IMR-90 (cell line): ENCODE measurements around the gene SLC39A11. TPM values are rescaled to one million over a fixed set of nuclear protein-coding genes. Genes with fewer than 3 reads are reported as not detected.

ENCODE experiments used
- ATAC-seq: fragments of 200-7000 bp; cut with Tn5 transposase; 2 replicates; pipeline ENCODE4 v1.9.1; 2020; ENCODE audit warnings: low read depth, mild to moderate bottlenecking, moderate library complexity
- BruUV-seq: library from RNA; stranded (reverse); fragments of 400-500 nt; replicated peaks from 2 replicates; lab custom pipeline; 2021; lab: Mats Ljungman, UMichigan
- CTCF ChIA-PET: fragments of 300-600 bp; formaldehyde crosslinking; extraction: SDS; loops from one replicate; lab custom pipeline; 2021; ENCODE audit warnings: antibody characterized with exemption; lab: Yijun Ruan, JAX
- POLR2A ChIA-PET: fragments of 300-600 bp; sonication (Branson Sonifier 250); formaldehyde crosslinking; loops from one replicate; lab custom pipeline; 2022; ENCODE audit warnings: antibody characterized with exemption; ENCODE audit not compliant: unreplicated experiment; lab: Charles Lee
- DNase-seq: peaks from one replicate; pipeline ENCODE4 v3.0.0; 2013
- H2AFZ ChIP-seq: replicated peaks from 2 replicates; pipeline ENCODE3; 2013; ENCODE audit warnings: low read length, mild to moderate bottlenecking; ENCODE audit not compliant: poor library complexity
- H2AK5ac ChIP-seq: 2 replicates; pipeline ENCODE4 v1.6.1; 2013; ENCODE audit warnings: low read depth, low read length, inconsistent platforms
- H2AK9ac ChIP-seq: replicated peaks from 2 replicates; pipeline ENCODE3; 2013; ENCODE audit warnings: mild to moderate bottlenecking, low read depth, low read length, moderate library complexity; ENCODE audit not compliant: poor library complexity
- H2BK120ac ChIP-seq: 2 replicates; pipeline ENCODE4 v1.6.1; 2013; ENCODE audit warnings: low read depth, low read length, inconsistent platforms
- H2BK15ac ChIP-seq: 3 replicates; pipeline ENCODE4 v1.6.1; 2013; ENCODE audit warnings: low read depth, low read length, inconsistent platforms
- H2BK20ac ChIP-seq: 2 replicates; pipeline ENCODE4 v1.6.1; 2013; ENCODE audit warnings: low read depth, mild to moderate bottlenecking, inconsistent platforms, low read length, moderate library complexity
- H2BK5ac ChIP-seq: 2 replicates; pipeline ENCODE4 v1.6.1; 2013; ENCODE audit warnings: mild to moderate bottlenecking, low read depth, low read length, inconsistent platforms; ENCODE audit not compliant: poor library complexity, severe bottlenecking
- H3K14ac ChIP-seq: replicated peaks from 2 replicates; pipeline ENCODE4 v1.6.1; 2013; ENCODE audit warnings: low read depth, low read length, inconsistent platforms
- H3K18ac ChIP-seq: 2 replicates; pipeline ENCODE4 v1.6.1; 2013; ENCODE audit warnings: low read depth, low read length, control low read depth
- H3K23ac ChIP-seq: 2 replicates; pipeline ENCODE4 v1.6.1; 2013; ENCODE audit warnings: low read depth, low read length, inconsistent platforms
- H3K27ac ChIP-seq: 2 replicates; pipeline ENCODE4 v1.5.1; 2013; ENCODE audit warnings: mild to moderate bottlenecking, control low read depth, low read length; ENCODE audit not compliant: insufficient read depth
- H3K27me3 ChIP-seq: 2 replicates; pipeline ENCODE4 v1.6.1; 2013; ENCODE audit warnings: low read length; ENCODE audit not compliant: control insufficient read depth, insufficient read depth
- H3K36me3 ChIP-seq: 2 replicates; pipeline ENCODE4 v1.6.1; 2013; ENCODE audit warnings: low read length, mixed read lengths; ENCODE audit not compliant: control insufficient read depth, insufficient read depth
- H3K4ac ChIP-seq: 2 replicates; pipeline ENCODE4 v1.6.1; 2013; ENCODE audit warnings: low read depth, low read length, inconsistent platforms
- H3K4me1 ChIP-seq: 2 replicates; pipeline ENCODE4 v1.6.1; 2013; ENCODE audit warnings: low read length, mixed read lengths; ENCODE audit not compliant: control insufficient read depth, insufficient read depth
- H3K4me2 ChIP-seq: 2 replicates; pipeline ENCODE4 v1.6.1; 2013; ENCODE audit warnings: low read depth, mild to moderate bottlenecking, control low read depth, low read length, moderate library complexity
- H3K4me3 ChIP-seq: 2 replicates; pipeline ENCODE4 v1.5.1; 2013; ENCODE audit warnings: low read depth, mild to moderate bottlenecking, control low read depth, low read length, moderate library complexity; ENCODE audit not compliant: insufficient read depth
- H3K56ac ChIP-seq: 2 replicates; pipeline ENCODE4 v1.6.1; 2013; ENCODE audit warnings: low read length, inconsistent platforms; ENCODE audit not compliant: insufficient read depth; ENCODE audit errors: extremely low read depth
- H3K79me1 ChIP-seq, 2 experiments: 2 replicates each; pipeline ENCODE4 v1.6.1; 2013; ENCODE audit warnings: low read length in 2 of 2, inconsistent platforms in 1 of 2, low read depth in 1 of 2
- H3K9ac ChIP-seq: 2 replicates; pipeline ENCODE4 v1.6.1; 2013; ENCODE audit warnings: low read depth, low read length, control low read depth
- H3K9me1 ChIP-seq: 2 replicates; pipeline ENCODE4 v1.6.1; 2013; ENCODE audit warnings: low read length, inconsistent platforms; ENCODE audit not compliant: insufficient read depth
- H3K9me3 ChIP-seq: 2 replicates; pipeline ENCODE4 v1.6.1; 2013; ENCODE audit warnings: low read length; ENCODE audit not compliant: control insufficient read depth, insufficient read depth
- H4K20me1 ChIP-seq: 2 replicates; pipeline ENCODE4 v1.6.1; 2013; ENCODE audit warnings: low read length, inconsistent platforms; ENCODE audit not compliant: insufficient read depth
- H4K5ac ChIP-seq: 2 replicates; pipeline ENCODE4 v1.6.1; 2013; ENCODE audit warnings: mild to moderate bottlenecking, low read depth, low read length, control low read depth
- H4K8ac ChIP-seq, 2 experiments: 2 replicates each; pipeline ENCODE4 v1.6.1; 2013; ENCODE audit warnings: low read depth in 2 of 2, low read length in 2 of 2, control low read depth in 1 of 2, inconsistent platforms in 1 of 2
- H4K91ac ChIP-seq: 2 replicates; pipeline ENCODE4 v1.6.1; 2013; ENCODE audit warnings: low read depth, low read length, inconsistent platforms; ENCODE audit not compliant: insufficient read depth
- BHLHE40 ChIP-seq: fragments of 150-350 bp; IDR thresholded peaks from 2 replicates; pipeline ENCODE4 v1.6.1; 2016; ENCODE audit warnings: mild to moderate bottlenecking, low read depth, low read length
- FOS ChIP-seq: fragments of 150-350 bp; IDR thresholded peaks from 2 replicates; pipeline ENCODE4 v1.6.1; 2016; ENCODE audit warnings: low read depth, low read length
- WGBS, 2 experiments: methylation state at CpG; one replicate each; pipeline versions ENCODE4 v1.1.5 to v1.1.7; 2013; ENCODE audit warnings: missing lambda C conversion rate in 2 of 2; ENCODE audit not compliant: insufficient read length in 1 of 2; ENCODE audit errors: extremely low coverage in 2 of 2; 5-methylcytosine and 5-hydroxymethylcytosine counted together
- dilution Hi-C: fragments of 300-500 bp; cut with HindIII; formaldehyde crosslinking; loops from one replicate; pipeline ENCODE4 v1.14.3; 2018; ENCODE audit warnings: low sequenced_read_pairs; ENCODE audit not compliant: unreplicated experiment
- in situ Hi-C: fragments of 300-500 bp; cut with MboI; formaldehyde crosslinking; loops from 3 replicates; pipeline ENCODE4 v1.14.3; 2019; ENCODE audit warnings: low sequenced_read_pairs, inconsistent platforms, mixed read lengths
- intact Hi-C: fragments of 100-400 bp; cut with micrococcal nuclease; formaldehyde crosslinking; loops from 2 replicates; pipeline ENCODE4 v1.10.0; 2022
- polyA plus RNA-seq, 3 experiments: library from polyadenylated mRNA; depleted of rRNA; stranded (reverse); fragments of >200 nt; gene quantifications; 2 replicates each; pipeline ENCODE4 v1.2.3, GENCODE V29; 2012; ENCODE audit warnings: low replicate concordance in 1 of 3
- total RNA-seq: library from RNA; depleted of rRNA; stranded (reverse); fragments of >200 nt; gene quantifications from 2 replicates; pipeline ENCODE4 v1.2.3, GENCODE V29; 2012

Gene SLC39A11
- total and polyA plus RNA-seq, 2 of the 4 experiments (the other 2 are of a cell fraction), result 8.8 to 14.3 TPM

DNA sequence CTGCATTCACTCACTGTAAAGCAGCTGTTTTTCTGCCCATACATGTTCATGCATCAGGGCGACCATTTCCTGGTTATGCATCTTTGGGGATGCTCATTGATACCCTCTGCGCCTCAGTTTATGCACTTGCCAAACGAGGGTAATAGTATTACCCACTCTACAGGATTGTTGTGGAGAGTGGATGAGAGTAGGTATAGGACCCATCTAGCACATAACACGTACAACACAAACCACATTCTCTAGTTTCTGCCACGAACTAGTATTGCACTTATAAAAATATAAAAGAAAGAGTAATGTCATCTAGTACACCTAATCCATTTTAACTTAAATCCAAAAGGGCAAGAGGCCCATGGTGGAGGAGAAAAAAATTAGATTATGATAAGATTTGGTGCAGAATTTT, 231.7 kb downstream of the SLC39A11 start:
- Histone ChIP-seq H3K4ac (no peak overlapping the region), H4K8ac (no peak overlapping the region), H2BK120ac (no peak overlapping the region), H3K36me3 (no peaks in the 10 kb centered on the region), H3K9me3 (no peaks in the 10 kb centered on the region; the same call in 1 of the 2 replicates), H3K18ac (no peak overlapping the region), H2BK20ac (no peak overlapping the region), H3K4me3 (no peak overlapping the region), H3K9ac (no peak overlapping the region), H2AFZ (no peak overlapping the region), H3K4me2 (no peak overlapping the region), H3K79me1 (no peaks in the 10 kb centered on the region), H2BK5ac (no peak overlapping the region), H4K5ac (no peak overlapping the region), H4K91ac (no peak overlapping the region), H4K20me1 (no peaks in the 10 kb centered on the region), H3K56ac (no peak overlapping the region), H3K27me3 (no peaks in the 10 kb centered on the region), H2AK5ac (no peak overlapping the region), H3K14ac (no peak overlapping the region), H3K4me1 (no peaks in the 10 kb centered on the region), H3K27ac (no peak overlapping the region), H2BK15ac (no peak overlapping the region), H2AK9ac (no peak overlapping the region), H3K23ac (no peak overlapping the region), H3K9me1 (no peaks in the 10 kb centered on the region)
- CTCF ChIA-PET, result no interaction called here
- DNase-seq (no peak), ATAC-seq (no peak)
- POLR2A ChIA-PET, result no interaction called here
- no CpG with 5 or more reads among the region's 5 CpGs for WGBS, 2 experiments
- dilution Hi-C loops (no loop called here), in situ Hi-C loops (no loop called here), intact Hi-C loops (no loop called here)
- no TSS peak for BruUV-seq
- TF ChIP-seq FOS (no peak), BHLHE40 (no peak)
